ENCODE data around the gene CNOT4. TPM values are rescaled to one million over a fixed set of nuclear protein-coding genes. Genes with fewer than 3 reads are reported as not detected.
"Not testable (repeated sequence)": the region's sequence is repeated elsewhere in the genome, so short reads cannot be mapped to it uniquely, and the experiment has no call there.

Gene CNOT4
- total RNA-seq, 1 experiment from 2014 or later: 16.6 TPM

GRCh38 chr7:135352285-135352684 is 157.6 kb downstream of the CNOT4 start:
- ATAC-seq (peak; percentile 53; the same call in 1 of the 2 replicates), DNase-seq (ENCODE audit: low read depth, low spot score) (no peak)
- no peak overlapping the region for H2AFZ ChIP-seq (ENCODE audit: low read depth, low read length, poor library complexity, severe bottlenecking)
- ChIA-PET RAD21 (ENCODE audit: low non-redundant PET in 1 of 2, low total read pairs in 2 of 2, uncharacterized antibody in 2 of 2, unreplicated experiment in 2 of 2) (no interaction called here), POLR2A (no interaction called here), CTCF (no interaction called here)
- peaks cover 30% of the 10 kb centered on the region for H3K27me3 ChIP-seq (ENCODE audit: insufficient read depth, low read length)
- no peaks in the 10 kb centered on the region for H3K4me1 ChIP-seq (ENCODE audit: control insufficient read depth in 1 of 2, insufficient read depth in 2 of 2, low read length in 2 of 2)
- H3K4me3 ChIP-seq (replicated peaks in 1 of 2; ENCODE audit: low read depth in 1 of 2, low read length in 2 of 2): no peak overlapping the region
- no peaks in the 10 kb centered on the region for H3K36me3 ChIP-seq (ENCODE audit: control insufficient read depth in 1 of 2, insufficient read depth in 2 of 2, low read length in 2 of 2)
- BruUV-seq (replicated peaks): no TSS peak
- H4K20me1 ChIP-seq (ENCODE audit: insufficient read depth): no peaks in the 10 kb centered on the region
- intact Hi-C loops (cut with micrococcal nuclease): no loop called here
- no peak overlapping the region for H3K4me2 ChIP-seq (ENCODE audit: low read length)
- H3K79me2 ChIP-seq (ENCODE audit: insufficient read depth, low read length): no peaks in the 10 kb centered on the region
- TF ChIP-seq RAD21 (IDR thresholded peaks at IDR 0.05; ENCODE audit: low read depth) (peak; percentile 34; the same call in 1 of the 2 replicates), EZH2phosphoT487 (IDR thresholded peaks at IDR 0.05; ENCODE audit: borderline replicate concordance) (no peak), CTCF (IDR thresholded peaks at IDR 0.05 in 2 of 3, conservative IDR thresholded peaks at IDR 0.05 in 1 of 3; ENCODE audit: borderline replicate concordance in 1 of 3, insufficient read depth in 1 of 3, low read depth in 2 of 3, low read length in 2 of 3) (peak in 2 of 3 experiments; percentile 20 to 23; a peak in 1 of 6 replicates)
- no peak overlapping the region for H3K9ac ChIP-seq (ENCODE audit: low read length)
- no peak overlapping the region for H3K27ac ChIP-seq (ENCODE audit: low read depth, low read length)
- no peaks in the 10 kb centered on the region for H3K9me3 ChIP-seq (ENCODE audit: control insufficient read depth in 1 of 2, insufficient read depth in 1 of 2, low read depth in 1 of 2, low read length in 2 of 2)
- H3K9me2 ChIP-seq (ENCODE audit: insufficient read depth): no peaks in the 10 kb centered on the region

GRCh38 chr7:135351070-135351469 is 158.8 kb downstream of the CNOT4 start:
- H3K4me1 ChIP-seq (ENCODE audit: control insufficient read depth in 1 of 2, insufficient read depth in 2 of 2, low read length in 2 of 2); H3K9me2 ChIP-seq (ENCODE audit: insufficient read depth); CTCF ChIA-PET; DNase-seq (ENCODE audit: low read depth, low spot score); intact Hi-C loops (cut with micrococcal nuclease); POLR2A ChIA-PET; H3K9me3 ChIP-seq (ENCODE audit: control insufficient read depth in 1 of 2, insufficient read depth in 1 of 2, low read depth in 1 of 2, low read length in 2 of 2); H3K4me2 ChIP-seq (ENCODE audit: low read length); H3K9ac ChIP-seq (ENCODE audit: low read length); ATAC-seq; H4K20me1 ChIP-seq (ENCODE audit: insufficient read depth); H3K27ac ChIP-seq (ENCODE audit: low read depth, low read length); H3K4me3 ChIP-seq (replicated peaks in 1 of 2; ENCODE audit: low read depth in 1 of 2, low read length in 2 of 2); BruUV-seq (replicated peaks); H3K79me2 ChIP-seq (ENCODE audit: insufficient read depth, low read length); H3K36me3 ChIP-seq (ENCODE audit: control insufficient read depth in 1 of 2, insufficient read depth in 2 of 2, low read length in 2 of 2); H2AFZ ChIP-seq (ENCODE audit: low read depth, low read length, poor library complexity, severe bottlenecking); RAD21 ChIA-PET (ENCODE audit: low non-redundant PET in 1 of 2, low total read pairs in 2 of 2, uncharacterized antibody in 2 of 2, unreplicated experiment in 2 of 2): not testable (repeated sequence)
- peaks cover 36% of the 10 kb centered on the region for H3K27me3 ChIP-seq (ENCODE audit: insufficient read depth, low read length)
